ENCODE results near the gene SEC22A.

DNA sequence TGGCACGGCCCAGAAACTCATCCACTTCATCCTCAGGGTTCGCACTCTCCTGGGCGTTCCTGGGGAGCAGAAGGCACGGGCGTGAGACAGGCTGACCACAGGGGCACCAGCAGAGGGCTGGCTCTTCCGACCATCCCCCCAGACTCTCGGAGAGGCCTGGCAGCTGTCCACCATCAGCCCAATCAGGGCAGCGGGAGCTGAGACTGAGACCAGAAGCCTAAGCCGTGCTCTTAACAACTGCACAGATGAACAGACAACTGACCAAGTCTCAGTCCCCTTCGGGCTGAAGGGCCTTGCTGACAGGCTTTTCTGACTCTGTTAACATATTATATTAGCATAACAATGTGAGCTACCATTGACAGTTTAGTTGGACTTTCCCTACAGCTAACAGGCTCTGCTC, 118.0 kb downstream of the SEC22A start:
- TF ChIP-seq POLR2A (IDR thresholded peaks at IDR 0.05): no peak
- TF ChIP-seq, protein P1, sequence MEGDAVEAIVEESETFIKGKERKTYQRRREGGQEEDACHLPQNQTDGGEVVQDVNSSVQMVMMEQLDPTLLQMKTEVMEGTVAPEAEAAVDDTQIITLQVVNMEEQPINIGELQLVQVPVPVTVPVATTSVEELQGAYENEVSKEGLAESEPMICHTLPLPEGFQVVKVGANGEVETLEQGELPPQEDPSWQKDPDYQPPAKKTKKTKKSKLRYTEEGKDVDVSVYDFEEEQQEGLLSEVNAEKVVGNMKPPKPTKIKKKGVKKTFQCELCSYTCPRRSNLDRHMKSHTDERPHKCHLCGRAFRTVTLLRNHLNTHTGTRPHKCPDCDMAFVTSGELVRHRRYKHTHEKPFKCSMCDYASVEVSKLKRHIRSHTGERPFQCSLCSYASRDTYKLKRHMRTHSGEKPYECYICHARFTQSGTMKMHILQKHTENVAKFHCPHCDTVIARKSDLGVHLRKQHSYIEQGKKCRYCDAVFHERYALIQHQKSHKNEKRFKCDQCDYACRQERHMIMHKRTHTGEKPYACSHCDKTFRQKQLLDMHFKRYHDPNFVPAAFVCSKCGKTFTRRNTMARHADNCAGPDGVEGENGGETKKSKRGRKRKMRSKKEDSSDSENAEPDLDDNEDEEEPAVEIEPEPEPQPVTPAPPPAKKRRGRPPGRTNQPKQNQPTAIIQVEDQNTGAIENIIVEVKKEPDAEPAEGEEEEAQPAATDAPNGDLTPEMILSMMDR (IDR thresholded peaks at IDR 0.05): no peak
